ENCODE results near the gene LRFN5. TPM values are rescaled to one million over a fixed set of nuclear protein-coding genes. Genes with fewer than 3 reads are reported as not detected.

The LRFN5 gene
- total RNA-seq, 1 experiment from 2014 or later, result 1.3 TPM

DNA sequence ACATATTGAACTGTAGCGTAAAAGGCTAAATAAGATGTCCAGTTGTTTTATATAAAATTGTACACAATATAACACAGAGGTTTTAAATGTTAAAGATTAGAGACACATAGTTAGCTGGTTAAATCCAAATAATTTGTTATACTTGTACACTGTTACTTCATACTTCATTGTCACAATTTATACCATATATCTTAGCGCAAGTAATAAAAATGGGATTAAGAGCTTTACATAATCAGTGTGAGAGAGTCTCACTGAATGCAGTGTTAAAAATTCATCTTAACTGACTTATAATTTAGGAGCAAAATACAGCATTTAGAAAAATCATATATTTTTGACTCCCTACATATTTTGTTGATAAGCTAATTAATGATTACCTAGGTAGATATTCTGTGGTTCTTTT is 36.1 kb downstream of the LRFN5 start:
- Mint-ChIP-seq H3K4me3 (no peak overlapping the region), H3K27me3 (ENCODE audit: low read depth) (no peaks in the 10 kb centered on the region), H3K9me3 (no peaks in the 10 kb centered on the region), H3K27ac (peak overlapping the region in 1 of 3 experiments; percentile 63; a peak in 1 of 7 replicates), H3K36me3 (ENCODE audit: insufficient read depth in 1 of 3, low read depth in 3 of 3) (no peaks in the 10 kb centered on the region), H3K4me1 (peaks cover 10 to 11% of the 10 kb centered on the region in 2 experiments)
- Histone ChIP-seq H4K91ac (ENCODE audit: insufficient read length, low read depth, low read length) (no peak overlapping the region), H3K23me2 (ENCODE audit: insufficient read length, low read depth, low read length, poor library complexity, severe bottlenecking) (no peaks in the 10 kb centered on the region), H2AK5ac (ENCODE audit: insufficient read length, low read length) (no peak overlapping the region), H3K79me2 (ENCODE audit: insufficient read depth, low read length) (no peaks in the 10 kb centered on the region), H4K20me1 (ENCODE audit: control insufficient read depth, insufficient read depth, insufficient read length) (no peaks in the 10 kb centered on the region), H3K23ac (ENCODE audit: insufficient read length, low read depth, low read length) (no peak overlapping the region), H3K4ac (ENCODE audit: low read depth, low read length) (no peak overlapping the region), H3K56ac (ENCODE audit: insufficient read length, low read depth, low read length) (no peak overlapping the region), H2BK12ac (ENCODE audit: insufficient read length, low read depth, low read length) (no peak overlapping the region), H4K5ac (ENCODE audit: insufficient read length, low read depth, low read length) (no peak overlapping the region), H3K18ac (ENCODE audit: insufficient read length, low read depth, low read length) (no peak overlapping the region), H3K79me1 (ENCODE audit: insufficient read depth, low read depth, low read length, poor library complexity, severe bottlenecking) (no peaks in the 10 kb centered on the region), H2AFZ (ENCODE audit: low read length) (no peak overlapping the region), H2BK20ac (ENCODE audit: low read depth, low read length, poor library complexity, severe bottlenecking) (no peak overlapping the region), H2BK15ac (ENCODE audit: low read depth, low read length) (no peak overlapping the region), H3K9me3 (ENCODE audit: control insufficient read depth, low read depth, low read length) (no peaks in the 10 kb centered on the region), H3K4me1 (ENCODE audit: insufficient read depth, low read length) (peaks cover 4% of the 10 kb centered on the region), H3K9ac (ENCODE audit: extremely low read depth, insufficient read length, low read length) (no peak overlapping the region), H3T11ph (ENCODE audit: low read length) (no peak overlapping the region), H2BK120ac (ENCODE audit: low read depth, low read length, poor library complexity, severe bottlenecking) (no peak overlapping the region), H3K27ac (ENCODE audit: insufficient read length, low read depth, low read length) (no peak overlapping the region), H3K4me2 (ENCODE audit: insufficient read depth, insufficient read length, low read length) (no peak overlapping the region), H2BK5ac (ENCODE audit: insufficient read length, low read length) (no peak overlapping the region), H4K8ac (replicated peaks; ENCODE audit: insufficient read length, low read depth, low read length) (no peak overlapping the region), H3K14ac (ENCODE audit: insufficient read depth, low read length) (no peak overlapping the region), H3K27me3 (ENCODE audit: insufficient read depth, low read length) (no peaks in the 10 kb centered on the region)
- no peak for DNase-seq
- TF ChIP-seq, protein P1, sequence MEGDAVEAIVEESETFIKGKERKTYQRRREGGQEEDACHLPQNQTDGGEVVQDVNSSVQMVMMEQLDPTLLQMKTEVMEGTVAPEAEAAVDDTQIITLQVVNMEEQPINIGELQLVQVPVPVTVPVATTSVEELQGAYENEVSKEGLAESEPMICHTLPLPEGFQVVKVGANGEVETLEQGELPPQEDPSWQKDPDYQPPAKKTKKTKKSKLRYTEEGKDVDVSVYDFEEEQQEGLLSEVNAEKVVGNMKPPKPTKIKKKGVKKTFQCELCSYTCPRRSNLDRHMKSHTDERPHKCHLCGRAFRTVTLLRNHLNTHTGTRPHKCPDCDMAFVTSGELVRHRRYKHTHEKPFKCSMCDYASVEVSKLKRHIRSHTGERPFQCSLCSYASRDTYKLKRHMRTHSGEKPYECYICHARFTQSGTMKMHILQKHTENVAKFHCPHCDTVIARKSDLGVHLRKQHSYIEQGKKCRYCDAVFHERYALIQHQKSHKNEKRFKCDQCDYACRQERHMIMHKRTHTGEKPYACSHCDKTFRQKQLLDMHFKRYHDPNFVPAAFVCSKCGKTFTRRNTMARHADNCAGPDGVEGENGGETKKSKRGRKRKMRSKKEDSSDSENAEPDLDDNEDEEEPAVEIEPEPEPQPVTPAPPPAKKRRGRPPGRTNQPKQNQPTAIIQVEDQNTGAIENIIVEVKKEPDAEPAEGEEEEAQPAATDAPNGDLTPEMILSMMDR (conservative IDR thresholded peaks at IDR 0.05), result no peak
- no CpG with 5 or more reads among the region's 2 CpGs for WGBS (ENCODE audit: extremely low coverage, insufficient read length, low lambda C conversion rate)
